AG10803 (cell line): ENCODE results near the gene ZFC3H1.
A peak's percentile ranks its signal among the peaks of the same experiment; 100 is the strongest.
"Not testable (repeated sequence)": the region's sequence is repeated elsewhere in the genome, so short reads cannot be mapped to it uniquely, and the experiment has no call there.

Source experiments
- DNase-seq: peaks from one replicate; pipeline ENCODE4 v3.0.0; 2010; ENCODE audit warnings: low read depth
- H3K4me3 ChIP-seq: 2 replicates; pipeline ENCODE4 v1.5.1; 2011; ENCODE audit warnings: mild to moderate bottlenecking, low read length, control low read depth
- TF ChIP-seq, protein P1 (sequence below): conservative IDR thresholded peaks from 2 replicates; pipeline ENCODE4 v1.5.1; 2011; ENCODE audit warnings: mild to moderate bottlenecking, low read length, control low read depth, inconsistent platforms

Gene ZFC3H1

DNA sequence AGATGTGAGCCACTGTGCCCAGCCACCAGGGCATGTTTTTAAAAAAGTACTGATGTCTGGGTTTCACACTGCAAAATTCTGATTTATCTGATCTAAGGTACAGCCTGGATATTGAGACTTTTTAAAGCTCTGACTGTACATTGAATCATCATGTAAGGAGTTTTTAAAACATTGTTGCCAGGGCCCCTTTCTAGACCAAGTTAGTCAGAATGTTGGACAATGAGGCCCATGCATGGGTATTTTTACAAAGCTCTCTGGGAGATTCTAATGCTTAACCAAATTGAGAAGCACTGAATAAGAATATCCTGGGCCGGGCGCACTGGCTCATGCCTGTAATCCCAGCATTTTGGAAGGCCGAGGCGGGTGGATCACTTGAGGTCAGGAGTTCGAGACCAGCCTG, 38.9 kb upstream of the ZFC3H1 start:
- no peak for DNase-seq
- no peak overlapping the region for H3K4me3 ChIP-seq
- TF ChIP-seq, protein P1, sequence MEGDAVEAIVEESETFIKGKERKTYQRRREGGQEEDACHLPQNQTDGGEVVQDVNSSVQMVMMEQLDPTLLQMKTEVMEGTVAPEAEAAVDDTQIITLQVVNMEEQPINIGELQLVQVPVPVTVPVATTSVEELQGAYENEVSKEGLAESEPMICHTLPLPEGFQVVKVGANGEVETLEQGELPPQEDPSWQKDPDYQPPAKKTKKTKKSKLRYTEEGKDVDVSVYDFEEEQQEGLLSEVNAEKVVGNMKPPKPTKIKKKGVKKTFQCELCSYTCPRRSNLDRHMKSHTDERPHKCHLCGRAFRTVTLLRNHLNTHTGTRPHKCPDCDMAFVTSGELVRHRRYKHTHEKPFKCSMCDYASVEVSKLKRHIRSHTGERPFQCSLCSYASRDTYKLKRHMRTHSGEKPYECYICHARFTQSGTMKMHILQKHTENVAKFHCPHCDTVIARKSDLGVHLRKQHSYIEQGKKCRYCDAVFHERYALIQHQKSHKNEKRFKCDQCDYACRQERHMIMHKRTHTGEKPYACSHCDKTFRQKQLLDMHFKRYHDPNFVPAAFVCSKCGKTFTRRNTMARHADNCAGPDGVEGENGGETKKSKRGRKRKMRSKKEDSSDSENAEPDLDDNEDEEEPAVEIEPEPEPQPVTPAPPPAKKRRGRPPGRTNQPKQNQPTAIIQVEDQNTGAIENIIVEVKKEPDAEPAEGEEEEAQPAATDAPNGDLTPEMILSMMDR: no peak

DNA sequence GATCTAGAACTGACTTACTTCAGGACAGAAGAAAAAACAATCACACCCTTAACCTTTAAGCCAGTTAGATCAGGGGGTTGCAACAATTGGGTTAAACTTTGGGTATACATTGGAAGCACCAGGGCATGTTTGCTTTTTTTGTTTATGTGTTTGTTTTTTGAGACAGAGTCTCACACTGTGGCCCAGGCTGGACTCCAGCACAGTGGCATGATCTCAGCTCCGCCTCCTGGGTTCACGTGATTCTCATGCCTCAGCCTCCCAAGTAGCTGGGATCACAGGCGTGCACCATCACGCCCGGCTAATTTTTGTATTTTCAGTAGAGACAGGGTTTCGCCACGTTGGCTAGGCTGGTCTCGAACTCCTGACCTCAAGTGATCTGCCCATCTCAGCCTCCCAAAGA, 38.5 kb upstream of the ZFC3H1 start:
- not testable (repeated sequence) for H3K4me3 ChIP-seq, DNase-seq

DNA sequence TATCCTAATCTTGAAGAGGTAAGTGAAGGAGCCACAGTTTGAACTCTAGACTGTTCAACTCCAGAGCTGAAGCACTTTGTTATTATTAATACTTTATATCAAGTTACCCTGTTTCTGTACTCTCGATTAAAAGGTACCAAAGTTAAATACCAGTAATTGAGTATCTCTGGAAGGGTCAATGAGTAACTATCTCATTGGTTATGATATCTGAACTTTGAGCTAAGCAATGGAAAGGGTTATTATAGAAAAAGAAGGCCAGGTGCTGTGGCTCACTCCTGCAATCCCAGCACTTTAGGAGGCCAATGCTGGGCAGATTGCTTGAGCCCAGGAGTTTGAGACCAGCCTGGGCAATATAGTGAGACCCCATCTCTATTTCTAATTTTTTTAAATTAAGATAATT, 32.1 kb upstream of the ZFC3H1 start:
- no peak for DNase-seq
- TF ChIP-seq, protein P1: no peak
- no peak overlapping the region for H3K4me3 ChIP-seq

DNA sequence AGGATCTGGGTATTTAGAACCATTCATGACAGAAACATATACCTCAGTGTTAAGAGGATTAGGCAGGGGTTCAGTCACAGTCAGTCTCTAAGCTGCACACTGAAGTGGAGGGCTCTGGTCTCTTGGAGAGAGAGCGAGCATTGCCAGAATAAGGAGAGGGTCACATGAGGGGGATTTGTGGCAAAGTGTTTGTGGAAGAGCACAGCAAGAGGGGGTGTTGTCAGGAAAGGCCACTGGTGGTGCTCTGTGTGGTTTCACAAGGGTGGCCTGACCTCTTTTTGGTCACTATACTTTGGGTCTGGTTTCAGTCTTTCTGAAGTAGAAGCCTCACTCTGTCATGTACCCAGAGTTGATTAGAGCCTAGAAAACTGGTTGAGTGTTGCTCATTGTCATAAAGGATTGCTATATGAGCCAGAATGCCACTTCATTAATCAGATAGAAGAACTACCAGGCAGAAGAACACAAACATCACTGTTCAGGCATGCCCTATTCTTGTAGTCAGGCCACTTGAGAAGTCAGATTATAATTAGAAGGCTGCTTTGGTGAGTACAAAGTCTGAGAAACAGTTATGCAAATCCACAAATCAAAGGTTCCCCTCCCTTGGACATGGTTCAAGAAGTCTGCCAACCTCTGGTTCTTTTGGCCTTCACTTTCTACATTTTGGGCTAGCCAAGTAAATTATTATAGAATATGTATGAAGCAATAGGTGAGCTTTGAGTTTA, 30.6 kb upstream of the ZFC3H1 start:
- no peak for DNase-seq
- TF ChIP-seq, protein P1: no peak
- no peak overlapping the region for H3K4me3 ChIP-seq

DNA sequence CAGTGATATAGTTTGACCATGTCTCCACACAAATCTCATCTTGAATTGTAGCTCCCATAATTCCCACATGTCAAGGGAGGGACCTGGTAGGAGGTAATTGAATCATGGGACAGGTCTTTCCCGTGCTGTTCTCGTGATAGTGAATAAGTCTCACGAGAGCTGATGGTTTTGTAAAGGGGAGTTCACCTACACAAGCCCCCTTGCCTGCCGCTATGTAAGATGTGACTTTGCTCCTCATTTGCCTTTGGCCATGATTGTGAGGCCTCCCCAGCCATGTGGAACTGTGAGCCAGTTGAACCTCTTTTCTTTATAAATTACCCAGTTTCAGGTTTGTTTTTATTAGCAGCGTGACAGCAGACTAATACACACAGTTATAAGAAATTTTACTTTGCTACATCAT, 30.0 kb upstream of the ZFC3H1 start:
- not testable (repeated sequence) for H3K4me3 ChIP-seq, DNase-seq

DNA sequence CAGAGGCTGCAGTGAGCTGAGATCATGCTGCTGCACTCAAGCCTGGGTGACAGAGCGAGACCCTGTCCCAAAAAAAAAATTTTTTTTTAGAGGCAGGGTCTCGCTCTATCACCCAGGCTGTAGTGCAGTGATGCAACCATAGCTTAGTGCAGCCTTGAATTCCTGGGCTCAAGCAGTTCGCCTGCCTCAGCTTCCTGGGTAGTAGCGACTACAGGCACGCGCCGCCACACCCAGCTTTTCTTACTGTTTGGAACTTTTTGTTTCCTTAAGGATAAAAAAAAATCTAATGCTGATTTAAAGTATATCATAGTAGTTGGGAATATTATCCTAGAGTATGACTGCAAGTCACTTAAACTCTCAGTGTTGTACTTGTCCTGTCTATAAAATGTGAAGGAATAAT, 29.5 kb upstream of the ZFC3H1 start:
- TF ChIP-seq, protein P1: no peak
- no peak overlapping the region for H3K4me3 ChIP-seq
- no peak for DNase-seq

DNA sequence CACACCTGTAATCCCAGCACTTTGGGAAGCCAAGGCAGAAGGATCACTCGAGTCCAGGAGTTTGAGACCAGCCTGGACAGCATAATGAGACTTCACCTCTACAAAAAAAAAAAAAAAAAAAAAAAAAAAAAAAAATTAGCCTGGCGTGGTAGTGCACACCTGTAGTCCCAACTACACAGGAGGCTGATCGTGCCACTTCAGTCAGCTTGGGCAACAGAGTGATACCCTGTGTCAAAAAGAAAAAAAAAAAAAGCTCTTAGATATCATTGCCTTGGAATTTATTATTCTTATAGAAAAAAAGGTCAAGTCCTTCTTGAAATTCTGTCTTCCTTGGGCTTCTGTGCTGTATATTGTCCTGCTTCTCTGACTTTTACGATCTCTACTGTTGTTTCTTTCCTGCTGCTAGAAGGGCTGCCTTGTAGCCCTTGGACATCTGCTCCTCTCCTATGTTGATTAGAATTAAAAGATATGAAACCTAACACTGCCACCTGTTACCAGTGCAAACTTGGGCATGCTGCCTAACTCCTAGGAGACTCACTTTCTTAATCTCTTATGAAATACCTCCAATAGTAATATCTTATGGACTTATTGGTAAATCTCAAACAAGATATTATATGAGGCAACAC, 28.0 kb upstream of the ZFC3H1 start:
- no peak overlapping the region for H3K4me3 ChIP-seq
- TF ChIP-seq, protein P1: no peak
- DNase-seq: no peak

DNA sequence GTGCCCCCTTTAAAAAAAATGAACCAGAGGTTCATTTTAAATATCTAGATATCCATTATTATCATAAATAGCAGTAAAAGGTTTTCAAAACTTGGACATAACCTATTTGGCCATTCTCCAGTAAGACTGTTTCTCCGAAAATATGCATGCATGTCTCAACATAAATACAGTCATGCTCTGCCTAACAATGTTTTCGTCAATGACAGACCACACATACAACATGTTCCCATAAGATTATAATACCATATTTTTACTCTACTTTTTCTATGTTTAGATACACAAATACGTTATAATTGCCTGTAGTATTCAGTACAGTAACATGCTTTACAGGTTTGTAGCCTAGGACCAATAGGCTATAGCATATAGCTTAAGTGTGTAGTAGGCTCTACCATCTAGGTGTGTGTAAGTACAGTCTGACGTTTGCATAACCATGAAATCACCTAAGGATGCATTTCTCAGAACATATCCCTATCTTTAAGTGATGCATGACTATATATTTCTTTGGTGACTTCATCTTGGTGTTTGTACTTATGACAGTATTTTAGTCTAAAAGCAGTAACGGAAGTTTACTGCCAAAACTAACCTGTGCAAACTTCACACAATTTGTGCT, 25.4 kb upstream of the ZFC3H1 start:
- H3K4me3 ChIP-seq: no peak overlapping the region
- TF ChIP-seq, protein P1: no peak
- DNase-seq: no peak

DNA sequence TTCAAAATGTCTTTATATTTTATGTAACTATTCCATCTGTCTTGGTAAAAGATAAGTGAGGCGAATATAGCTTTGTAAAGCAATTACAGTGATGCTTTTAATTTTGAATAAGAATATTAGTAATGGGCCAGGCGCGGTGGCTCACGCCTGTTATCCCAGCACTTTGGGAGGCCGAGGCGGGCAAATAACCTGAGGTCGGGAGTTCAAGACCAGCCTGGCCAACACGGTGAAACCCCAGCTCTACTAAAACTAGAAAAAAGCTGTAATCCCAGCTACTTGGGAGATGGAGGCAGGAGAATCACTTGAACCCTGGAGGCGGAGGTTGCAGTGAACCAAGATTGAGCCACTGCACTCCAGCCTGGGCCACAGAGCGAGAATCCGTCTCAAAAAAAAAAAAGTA, 23.5 kb upstream of the ZFC3H1 start:
- peak overlapping the region; percentile 84 for H3K4me3 ChIP-seq

More for the DNA sequence above, 23.5 kb upstream of the ZFC3H1 start:
- DNase-seq: not testable (repeated sequence)
